ENCODE data around the gene HSD17B8.

Gene HSD17B8

GRCh38 chr6:33183071-33183683 is 21.3 kb upstream of the HSD17B8 start:
- no peaks in the 10 kb centered on the region for H3K36me3 ChIP-seq (ENCODE audit: control insufficient read depth, insufficient read depth, low read length)
- no peak overlapping the region for H3K27ac ChIP-seq (ENCODE audit: low read depth, low read length)
- no peaks in the 10 kb centered on the region for H3K4me1 ChIP-seq (ENCODE audit: control insufficient read depth, insufficient read depth, low read length)
- H3K9me3 ChIP-seq (ENCODE audit: control insufficient read depth, insufficient read depth, low read length) = no peaks in the 10 kb centered on the region
- no peak overlapping the region for H3K9ac ChIP-seq (ENCODE audit: low read depth, low read length)
- H3K27me3 ChIP-seq (ENCODE audit: control insufficient read depth, insufficient read depth, low read length) = no peaks in the 10 kb centered on the region
- H3K4me3 ChIP-seq (ENCODE audit: low read depth, low read length) = no peak overlapping the region

- H3K4me3 ChIP-seq (ENCODE audit: low read depth, low read length) = no peak overlapping the region
- H3K9me3 ChIP-seq (ENCODE audit: control insufficient read depth, insufficient read depth, low read length) = no peaks in the 10 kb centered on the region
- no peaks in the 10 kb centered on the region for H3K4me1 ChIP-seq (ENCODE audit: control insufficient read depth, insufficient read depth, low read length)
- H3K36me3 ChIP-seq (ENCODE audit: control insufficient read depth, insufficient read depth, low read length) = no peaks in the 10 kb centered on the region
- no peaks in the 10 kb centered on the region for H3K27me3 ChIP-seq (ENCODE audit: control insufficient read depth, insufficient read depth, low read length)
- H3K9ac ChIP-seq (ENCODE audit: low read depth, low read length) = no peak overlapping the region
- H3K27ac ChIP-seq (ENCODE audit: low read depth, low read length) = no peak overlapping the region
These were observed 19.3 kb upstream of the HSD17B8 start for GRCh38 chr6:33185190-33185589.

GRCh38 chr6:33185654-33186187 is 18.7 kb upstream of the HSD17B8 start:
- no peak overlapping the region for H3K4me3 ChIP-seq (ENCODE audit: low read depth, low read length)
- H3K9me3 ChIP-seq (ENCODE audit: control insufficient read depth, insufficient read depth, low read length) = no peaks in the 10 kb centered on the region

GRCh38 chr6:33187809-33188208 is 16.6 kb upstream of the HSD17B8 start:
- H3K4me1 ChIP-seq (ENCODE audit: control insufficient read depth, insufficient read depth, low read length) = peaks cover 6% of the 10 kb centered on the region; the same call in 1 of the 2 replicates
- H3K9ac ChIP-seq (ENCODE audit: low read depth, low read length) = no peak overlapping the region
- H3K36me3 ChIP-seq (ENCODE audit: control insufficient read depth, insufficient read depth, low read length) = no peaks in the 10 kb centered on the region
- no peaks in the 10 kb centered on the region for H3K9me3 ChIP-seq (ENCODE audit: control insufficient read depth, insufficient read depth, low read length)
- peaks cover 22% of the 10 kb centered on the region for H3K27me3 ChIP-seq (ENCODE audit: control insufficient read depth, insufficient read depth, low read length)
- no peak overlapping the region for H3K4me3 ChIP-seq (ENCODE audit: low read depth, low read length)
- no peak overlapping the region for H3K27ac ChIP-seq (ENCODE audit: low read depth, low read length)

More at GRCh38 chr6:33185654-33186187, 18.7 kb upstream of the HSD17B8 start:
- no peak overlapping the region for H3K9ac ChIP-seq (ENCODE audit: low read depth, low read length)
- no peaks in the 10 kb centered on the region for H3K36me3 ChIP-seq (ENCODE audit: control insufficient read depth, insufficient read depth, low read length)
- peaks cover 2% of the 10 kb centered on the region; the same call in 1 of the 2 replicates for H3K27me3 ChIP-seq (ENCODE audit: control insufficient read depth, insufficient read depth, low read length)
- H3K27ac ChIP-seq (ENCODE audit: low read depth, low read length) = no peak overlapping the region
- H3K4me1 ChIP-seq (ENCODE audit: control insufficient read depth, insufficient read depth, low read length) = no peaks in the 10 kb centered on the region

- Histone ChIP-seq H3K4me3 (ENCODE audit: low read depth, low read length) (no peak overlapping the region), H3K9ac (ENCODE audit: low read depth, low read length) (no peak overlapping the region), H3K36me3 (ENCODE audit: control insufficient read depth, insufficient read depth, low read length) (peaks cover under 1% of the 10 kb centered on the region; the same call in 1 of the 2 replicates), H3K27me3 (ENCODE audit: control insufficient read depth, insufficient read depth, low read length) (peaks cover 24% of the 10 kb centered on the region), H3K27ac (ENCODE audit: low read depth, low read length) (no peak overlapping the region), H3K4me1 (ENCODE audit: control insufficient read depth, insufficient read depth, low read length) (peaks cover 6% of the 10 kb centered on the region; the same call in 1 of the 2 replicates), H3K9me3 (ENCODE audit: control insufficient read depth, insufficient read depth, low read length) (no peaks in the 10 kb centered on the region)
These were observed 15.3 kb upstream of the HSD17B8 start for GRCh38 chr6:33189164-33189563.

- H3K27me3 ChIP-seq (ENCODE audit: control insufficient read depth, insufficient read depth, low read length) = peaks cover 24% of the 10 kb centered on the region
- H3K27ac ChIP-seq (ENCODE audit: low read depth, low read length) = no peak overlapping the region
- H3K4me1 ChIP-seq (ENCODE audit: control insufficient read depth, insufficient read depth, low read length) = peaks cover 6% of the 10 kb centered on the region; the same call in 1 of the 2 replicates
- H3K9ac ChIP-seq (ENCODE audit: low read depth, low read length) = no peak overlapping the region
- no peaks in the 10 kb centered on the region for H3K9me3 ChIP-seq (ENCODE audit: control insufficient read depth, insufficient read depth, low read length)
- peaks cover 6% of the 10 kb centered on the region for H3K36me3 ChIP-seq (ENCODE audit: control insufficient read depth, insufficient read depth, low read length)
- no peak overlapping the region for H3K4me3 ChIP-seq (ENCODE audit: low read depth, low read length)
These were observed 14.6 kb upstream of the HSD17B8 start for GRCh38 chr6:33189625-33190448.

GRCh38 chr6:33190504-33191107 is 13.8 kb upstream of the HSD17B8 start:
- H3K27me3 ChIP-seq (ENCODE audit: control insufficient read depth, insufficient read depth, low read length) = peaks cover 24% of the 10 kb centered on the region
- H3K9me3 ChIP-seq (ENCODE audit: control insufficient read depth, insufficient read depth, low read length) = no peaks in the 10 kb centered on the region
- H3K9ac ChIP-seq (ENCODE audit: low read depth, low read length) = no peak overlapping the region
- H3K4me3 ChIP-seq (ENCODE audit: low read depth, low read length) = no peak overlapping the region
- peaks cover 14% of the 10 kb centered on the region for H3K36me3 ChIP-seq (ENCODE audit: control insufficient read depth, insufficient read depth, low read length)
- peaks cover 6% of the 10 kb centered on the region; the same call in 1 of the 2 replicates for H3K4me1 ChIP-seq (ENCODE audit: control insufficient read depth, insufficient read depth, low read length)
- no peak overlapping the region for H3K27ac ChIP-seq (ENCODE audit: low read depth, low read length)

- H3K9me3 ChIP-seq (ENCODE audit: control insufficient read depth, insufficient read depth, low read length) = no peaks in the 10 kb centered on the region
- peak overlapping the region; percentile 49 for H3K4me3 ChIP-seq (ENCODE audit: low read depth, low read length)
- H3K27ac ChIP-seq (ENCODE audit: low read depth, low read length) = no peak overlapping the region
- H3K36me3 ChIP-seq (ENCODE audit: control insufficient read depth, insufficient read depth, low read length) = peaks cover 20% of the 10 kb centered on the region
- peaks cover 24% of the 10 kb centered on the region for H3K27me3 ChIP-seq (ENCODE audit: control insufficient read depth, insufficient read depth, low read length)
- H3K4me1 ChIP-seq (ENCODE audit: control insufficient read depth, insufficient read depth, low read length) = peaks cover 6% of the 10 kb centered on the region; the same call in 1 of the 2 replicates
- no peak overlapping the region for H3K9ac ChIP-seq (ENCODE audit: low read depth, low read length)
These were observed 12.9 kb upstream of the HSD17B8 start for GRCh38 chr6:33191383-33192104.

GRCh38 chr6:33192105-33192646 is 12.3 kb upstream of the HSD17B8 start, which contains the start of gene COL11A2:
COL11A2 (minus strand) TSS chr6:33192467; CDS start chr6:33192240, 227 bp downstream.
- Histone ChIP-seq H3K4me3 (ENCODE audit: low read depth, low read length) (peak within 1 kb of the TSS; percentile 75), H3K4me1 (ENCODE audit: control insufficient read depth, insufficient read depth, low read length) (peaks cover 6% of the 10 kb centered on the region; the same call in 1 of the 2 replicates), H3K9ac (ENCODE audit: low read depth, low read length) (no peak within 1 kb of the TSS), H3K9me3 (ENCODE audit: control insufficient read depth, insufficient read depth, low read length) (no peaks in the 10 kb centered on the region), H3K36me3 (ENCODE audit: control insufficient read depth, insufficient read depth, low read length) (peaks cover 20% of the 10 kb centered on the region), H3K27ac (ENCODE audit: low read depth, low read length) (no peak within 1 kb of the TSS), H3K27me3 (ENCODE audit: control insufficient read depth, insufficient read depth, low read length) (peaks cover 24% of the 10 kb centered on the region)
